Kidney (tissue), 14 donors: ENCODE results near the gene MTHFS. TPM values are rescaled to one million over a fixed set of nuclear protein-coding genes. Genes with fewer than 3 reads are reported as not detected.

ENCODE experiments used
- DNase-seq, 5 donors: peaks; one replicate each; pipeline ENCODE4 v3.0.0-alpha.2; 2013 to 2020
- FAIRE-seq: peaks from 2 replicates; lab custom pipeline; 2012; peaks lifted over from hg19 to GRCh38; lab: Jason Lieb, UNC
- H3K27ac ChIP-seq, 2 donors: one replicate each; pipeline ENCODE4 v1.7.0; 2013; ENCODE audit warnings: low read depth in 2 of 2, low read length in 2 of 2, inconsistent platforms in 1 of 2
- H3K27me3 ChIP-seq: one replicate; pipeline ENCODE4 v1.7.1; 2013; ENCODE audit warnings: low read length, inconsistent platforms; ENCODE audit not compliant: control insufficient read depth, insufficient read depth
- H3K36me3 ChIP-seq, 3 donors: one replicate each; pipeline versions ENCODE4 v1.7.0 to v1.7.1; 2013; ENCODE audit warnings: low read length in 3 of 3, control low read depth in 1 of 3, inconsistent platforms in 1 of 3; ENCODE audit not compliant: insufficient read depth in 3 of 3, control insufficient read depth in 2 of 3
- H3K4me1 ChIP-seq, 3 donors: one replicate each; pipeline versions ENCODE4 v1.7.0 to v1.7.1; 2013; ENCODE audit warnings: low read length in 3 of 3, inconsistent platforms in 1 of 3, low read depth in 1 of 3; ENCODE audit not compliant: control insufficient read depth in 2 of 3, insufficient read depth in 2 of 3
- H3K4me3 ChIP-seq, 3 donors: one replicate each; pipeline versions ENCODE4 v1.7.0 to v1.8.1; 2013; ENCODE audit warnings: low read length in 3 of 3, control low read depth in 1 of 3, inconsistent platforms in 1 of 3
- H3K9ac ChIP-seq, 3 donors: one replicate each; pipeline versions ENCODE4 v1.7.0 to v1.7.1; 2013; ENCODE audit warnings: low read length in 3 of 3, control low read depth in 1 of 3, inconsistent platforms in 1 of 3
- H3K9me3 ChIP-seq, 3 donors: one replicate each; pipeline versions ENCODE4 v1.7.0 to v1.7.1; 2013; ENCODE audit warnings: low read length in 3 of 3, control low read depth in 1 of 3, inconsistent platforms in 1 of 3; ENCODE audit not compliant: control insufficient read depth in 2 of 3, insufficient read depth in 1 of 3
- intact Hi-C: fragments of 100-400 bp; cut with DNase I; formaldehyde crosslinking; loops from one replicate; pipeline ENCODE4 v1.11.1; 2022
- polyA plus RNA-seq: library from polyadenylated mRNA; stranded (reverse); fragments of 350-450 nt; fragmentation: Illumina TruSeq; extraction: RNeasy Lipid Tissue Mini Kit (QIAGEN cat#74804); gene quantifications from one replicate; pipeline ENCODE4 v1.2.3, GENCODE V29; 2014; ENCODE audit warnings: low read depth, low replicate concordance; ENCODE audit not compliant: insufficient read depth
- total RNA-seq: library from RNA; stranded (reverse); fragmentation: NEBNext Ultra II Directional; extraction: Animal tissue kit (Norgen Biotek cat#: 25700); gene quantifications from one replicate; pipeline ENCODE4 v1.2.1, GENCODE V29; 2021
- TF ChIP-seq, protein P1 (sequence below): IDR thresholded peaks from 3 replicates; pipeline ENCODE4 v1.5.1; 2012; ENCODE audit warnings: mild to moderate bottlenecking, moderate library complexity, borderline replicate concordance; ENCODE audit not compliant: insufficient read depth; ENCODE audit errors: extremely low read depth
- donor health status: control.
- donor health status: control.
- donor health status: control.
- donor health status: control.
- donor health status: control.
- donor health status: DM: yes; HTN: yes; CAD: no.
- donor health status: Normal renal cell carcinoma (clear cell type).

Gene MTHFS
- total and polyA plus RNA-seq, 2 donors from 2014 or later: 44.1 to 115 TPM

- H3K27me3 ChIP-seq: no peaks in the 10 kb centered on the region
- no peak for DNase-seq
- no peaks in the 10 kb centered on the region for H3K4me1 ChIP-seq
- peaks cover 0 to 8% (median 0%) of the 10 kb centered on the region in 3 donors for H3K36me3 ChIP-seq
- H3K9me3 ChIP-seq: no peaks in the 10 kb centered on the region
- no peak overlapping the region for H3K27ac ChIP-seq
- intact Hi-C loops: no loop called here
- no peak for FAIRE-seq
- TF ChIP-seq, protein P1, sequence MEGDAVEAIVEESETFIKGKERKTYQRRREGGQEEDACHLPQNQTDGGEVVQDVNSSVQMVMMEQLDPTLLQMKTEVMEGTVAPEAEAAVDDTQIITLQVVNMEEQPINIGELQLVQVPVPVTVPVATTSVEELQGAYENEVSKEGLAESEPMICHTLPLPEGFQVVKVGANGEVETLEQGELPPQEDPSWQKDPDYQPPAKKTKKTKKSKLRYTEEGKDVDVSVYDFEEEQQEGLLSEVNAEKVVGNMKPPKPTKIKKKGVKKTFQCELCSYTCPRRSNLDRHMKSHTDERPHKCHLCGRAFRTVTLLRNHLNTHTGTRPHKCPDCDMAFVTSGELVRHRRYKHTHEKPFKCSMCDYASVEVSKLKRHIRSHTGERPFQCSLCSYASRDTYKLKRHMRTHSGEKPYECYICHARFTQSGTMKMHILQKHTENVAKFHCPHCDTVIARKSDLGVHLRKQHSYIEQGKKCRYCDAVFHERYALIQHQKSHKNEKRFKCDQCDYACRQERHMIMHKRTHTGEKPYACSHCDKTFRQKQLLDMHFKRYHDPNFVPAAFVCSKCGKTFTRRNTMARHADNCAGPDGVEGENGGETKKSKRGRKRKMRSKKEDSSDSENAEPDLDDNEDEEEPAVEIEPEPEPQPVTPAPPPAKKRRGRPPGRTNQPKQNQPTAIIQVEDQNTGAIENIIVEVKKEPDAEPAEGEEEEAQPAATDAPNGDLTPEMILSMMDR: no peak
- no peak overlapping the region for H3K9ac ChIP-seq
- H3K4me3 ChIP-seq: no peak overlapping the region
Measured at GRCh38 chr15:79832367-79833120, 64.3 kb downstream of the MTHFS start.

DNA sequence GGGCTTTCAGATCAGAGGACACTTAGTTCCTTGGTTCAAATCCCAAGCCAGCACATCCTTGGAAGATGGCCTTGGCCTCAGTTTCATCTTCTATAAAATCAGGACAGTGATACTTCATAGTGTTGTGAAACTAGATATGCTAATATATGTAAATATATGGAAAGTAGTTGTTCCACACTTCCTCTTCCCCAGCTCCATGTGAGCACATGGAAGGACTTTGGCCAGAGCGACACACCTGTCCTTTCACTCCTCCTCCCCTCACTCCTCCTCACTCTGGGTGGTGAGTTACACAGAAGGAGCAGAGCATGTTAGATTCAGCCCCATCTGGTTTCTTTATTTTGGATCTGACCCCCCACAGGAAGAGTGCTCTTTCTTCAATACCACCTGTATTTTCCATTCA, 65.2 kb downstream of the MTHFS start:
- H3K9ac ChIP-seq: no peak overlapping the region
- DNase-seq: no peak
- TF ChIP-seq, protein P1: no peak
- H3K27ac ChIP-seq: no peak overlapping the region
- peaks cover 0 to 6% (median 0%) of the 10 kb centered on the region in 3 donors for H3K36me3 ChIP-seq
- intact Hi-C loops: no loop called here
- no peaks in the 10 kb centered on the region for H3K27me3 ChIP-seq
- H3K4me1 ChIP-seq: no peaks in the 10 kb centered on the region
- FAIRE-seq: no peak
- H3K9me3 ChIP-seq: no peaks in the 10 kb centered on the region
- no peak overlapping the region for H3K4me3 ChIP-seq

DNA sequence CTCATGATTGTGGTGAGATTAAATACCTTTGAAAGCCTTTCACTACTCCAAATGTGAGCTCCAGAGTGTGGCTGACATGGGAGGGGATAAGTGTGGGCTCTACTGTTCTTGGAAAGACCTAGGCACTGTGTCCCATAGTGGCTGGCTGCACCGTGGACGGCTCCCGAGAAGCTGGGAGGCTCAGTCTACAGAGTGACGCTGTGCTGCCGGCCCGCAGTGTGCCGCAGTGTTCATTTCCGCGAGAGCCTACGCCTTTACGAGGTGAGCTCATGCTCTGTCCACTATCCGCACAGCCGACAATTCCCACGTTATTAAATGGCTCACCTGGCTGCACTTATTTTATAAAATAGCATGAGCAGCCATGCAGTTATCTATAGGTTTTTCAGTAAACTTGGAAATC, 66.9 kb downstream of the MTHFS start:
- Histone ChIP-seq H3K4me1 (no peaks in the 10 kb centered on the region), H3K4me3 (no peak overlapping the region), H3K27me3 (no peaks in the 10 kb centered on the region), H3K27ac (no peak overlapping the region), H3K9ac (no peak overlapping the region), H3K36me3 (peaks cover 0 to 9% (median 0%) of the 10 kb centered on the region in 3 donors), H3K9me3 (no peaks in the 10 kb centered on the region)
- intact Hi-C loops: no loop called here
- TF ChIP-seq, protein P1: no peak
- DNase-seq: no peak
- FAIRE-seq: no peak

DNA sequence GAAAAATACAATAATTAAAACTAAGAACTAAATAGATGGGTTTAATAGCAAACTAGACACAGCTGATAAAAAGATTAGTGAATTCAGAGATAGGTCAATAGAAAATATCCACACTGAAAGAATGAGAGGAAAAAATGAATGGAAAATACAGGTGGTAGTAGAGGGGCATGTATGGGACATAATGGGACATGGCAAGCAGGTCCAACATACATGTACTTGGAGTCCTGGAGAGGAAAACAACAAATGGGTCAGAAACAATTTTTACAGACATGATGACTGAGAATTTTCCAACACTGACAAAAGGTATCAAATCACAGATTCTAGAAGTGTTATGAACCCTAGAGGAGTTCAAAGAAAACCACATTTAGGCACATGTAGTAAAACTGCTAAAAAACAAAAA, 68.4 kb downstream of the MTHFS start:
- Histone ChIP-seq H3K4me1 (no peaks in the 10 kb centered on the region), H3K9ac (no peak overlapping the region), H3K27me3 (no peaks in the 10 kb centered on the region), H3K36me3 (peaks cover 0 to 9% (median 0%) of the 10 kb centered on the region in 3 donors), H3K9me3 (no peaks in the 10 kb centered on the region), H3K27ac (no peak overlapping the region), H3K4me3 (no peak overlapping the region)
- no peak for DNase-seq
- no peak for FAIRE-seq
- TF ChIP-seq, protein P1: no peak
- intact Hi-C loops: no loop called here
